ENCODE measurements around the gene POLQ.

- TF ChIP-seq CTCF (IDR thresholded peaks at IDR 0.05) = no peak
- no peak for TF ChIP-seq POLR2A (IDR thresholded peaks at IDR 0.05)
These were observed 115.0 kb downstream of the POLQ start for GRCh38 chr3:121430664-121431215.
